Mesothelial cell of epicardium (in vitro differentiated cells): Measurements from ENCODE around the gene ELMOD3. TPM values are rescaled to one million over a fixed set of nuclear protein-coding genes. Genes with fewer than 3 reads are reported as not detected.
"Not testable (repeated sequence)": the region's sequence is repeated elsewhere in the genome, so short reads cannot be mapped to it uniquely, and the experiment has no call there.

Experiments used
- DNase-seq, 2 experiments: peaks; one replicate each; pipeline ENCODE4 v3.0.0; 2021; ENCODE audit warnings: low spot score in 2 of 2; ENCODE audit not compliant: unreplicated experiment in 2 of 2
- H3K27ac Mint-ChIP-seq: 2 replicates; pipeline ENCODE4 v1.8.0; 2021; ENCODE audit warnings: mixed read lengths
- H3K27me3 Mint-ChIP-seq: 2 replicates; pipeline ENCODE4 v1.8.0; 2021; ENCODE audit warnings: low read depth, mixed read lengths
- H3K36me3 Mint-ChIP-seq: 2 replicates; pipeline ENCODE4 v1.8.0; 2021; ENCODE audit warnings: mixed read lengths
- H3K4me1 Mint-ChIP-seq: 2 replicates; pipeline ENCODE4 v1.8.0; 2021; ENCODE audit warnings: mixed read lengths
- H3K4me3 Mint-ChIP-seq: 2 replicates; pipeline ENCODE4 v1.8.0; 2021; ENCODE audit warnings: mild to moderate bottlenecking, moderate library complexity, mixed read lengths
- H3K9me3 Mint-ChIP-seq: 2 replicates; pipeline ENCODE4 v1.8.0; 2021; ENCODE audit warnings: mixed read lengths
- total RNA-seq: library from RNA; stranded (reverse); gene quantifications from 3 replicates; pipeline ENCODE4 v1.2.1, GENCODE V29; 2021
- TF ChIP-seq, protein P1 (sequence below): fragments of 200-600 bp; sonication (generic); IDR thresholded peaks from one replicate; pipeline ENCODE4 v1.5.0; 2021; ENCODE audit warnings: antibody characterized with exemption; ENCODE audit not compliant: unreplicated experiment

Gene ELMOD3
- total RNA-seq, 1 donor from 2014 or later, result 24.5 TPM

DNA sequence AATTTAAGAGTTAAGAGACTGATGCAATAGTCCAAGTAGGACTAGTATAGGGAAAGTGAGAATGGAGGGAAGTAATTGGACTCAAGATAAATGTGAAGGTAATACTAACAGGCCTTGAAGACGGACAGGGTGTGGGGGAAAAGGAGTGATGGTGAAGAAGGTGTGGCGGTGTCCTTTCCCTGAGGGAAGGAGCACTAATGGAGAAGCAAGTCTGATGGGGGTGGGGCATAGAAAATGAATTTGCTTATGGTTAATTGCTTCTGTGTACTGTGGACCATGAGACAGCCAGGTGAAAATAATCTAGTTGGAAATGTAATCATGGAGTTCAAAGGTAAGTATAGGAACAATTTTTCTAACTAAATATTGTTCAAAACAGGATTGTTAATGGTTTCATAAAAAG lies 19.6 kb upstream of the ELMOD3 start:
- no peak overlapping the region for H3K27ac Mint-ChIP-seq
- no peak overlapping the region for H3K4me3 Mint-ChIP-seq
- TF ChIP-seq, protein P1, sequence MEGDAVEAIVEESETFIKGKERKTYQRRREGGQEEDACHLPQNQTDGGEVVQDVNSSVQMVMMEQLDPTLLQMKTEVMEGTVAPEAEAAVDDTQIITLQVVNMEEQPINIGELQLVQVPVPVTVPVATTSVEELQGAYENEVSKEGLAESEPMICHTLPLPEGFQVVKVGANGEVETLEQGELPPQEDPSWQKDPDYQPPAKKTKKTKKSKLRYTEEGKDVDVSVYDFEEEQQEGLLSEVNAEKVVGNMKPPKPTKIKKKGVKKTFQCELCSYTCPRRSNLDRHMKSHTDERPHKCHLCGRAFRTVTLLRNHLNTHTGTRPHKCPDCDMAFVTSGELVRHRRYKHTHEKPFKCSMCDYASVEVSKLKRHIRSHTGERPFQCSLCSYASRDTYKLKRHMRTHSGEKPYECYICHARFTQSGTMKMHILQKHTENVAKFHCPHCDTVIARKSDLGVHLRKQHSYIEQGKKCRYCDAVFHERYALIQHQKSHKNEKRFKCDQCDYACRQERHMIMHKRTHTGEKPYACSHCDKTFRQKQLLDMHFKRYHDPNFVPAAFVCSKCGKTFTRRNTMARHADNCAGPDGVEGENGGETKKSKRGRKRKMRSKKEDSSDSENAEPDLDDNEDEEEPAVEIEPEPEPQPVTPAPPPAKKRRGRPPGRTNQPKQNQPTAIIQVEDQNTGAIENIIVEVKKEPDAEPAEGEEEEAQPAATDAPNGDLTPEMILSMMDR, result no peak
- no peaks in the 10 kb centered on the region for H3K36me3 Mint-ChIP-seq
- no peaks in the 10 kb centered on the region for H3K4me1 Mint-ChIP-seq
- no peak for DNase-seq
- no peaks in the 10 kb centered on the region for H3K9me3 Mint-ChIP-seq
- H3K27me3 Mint-ChIP-seq, result peaks cover 14% of the 10 kb centered on the region

DNA sequence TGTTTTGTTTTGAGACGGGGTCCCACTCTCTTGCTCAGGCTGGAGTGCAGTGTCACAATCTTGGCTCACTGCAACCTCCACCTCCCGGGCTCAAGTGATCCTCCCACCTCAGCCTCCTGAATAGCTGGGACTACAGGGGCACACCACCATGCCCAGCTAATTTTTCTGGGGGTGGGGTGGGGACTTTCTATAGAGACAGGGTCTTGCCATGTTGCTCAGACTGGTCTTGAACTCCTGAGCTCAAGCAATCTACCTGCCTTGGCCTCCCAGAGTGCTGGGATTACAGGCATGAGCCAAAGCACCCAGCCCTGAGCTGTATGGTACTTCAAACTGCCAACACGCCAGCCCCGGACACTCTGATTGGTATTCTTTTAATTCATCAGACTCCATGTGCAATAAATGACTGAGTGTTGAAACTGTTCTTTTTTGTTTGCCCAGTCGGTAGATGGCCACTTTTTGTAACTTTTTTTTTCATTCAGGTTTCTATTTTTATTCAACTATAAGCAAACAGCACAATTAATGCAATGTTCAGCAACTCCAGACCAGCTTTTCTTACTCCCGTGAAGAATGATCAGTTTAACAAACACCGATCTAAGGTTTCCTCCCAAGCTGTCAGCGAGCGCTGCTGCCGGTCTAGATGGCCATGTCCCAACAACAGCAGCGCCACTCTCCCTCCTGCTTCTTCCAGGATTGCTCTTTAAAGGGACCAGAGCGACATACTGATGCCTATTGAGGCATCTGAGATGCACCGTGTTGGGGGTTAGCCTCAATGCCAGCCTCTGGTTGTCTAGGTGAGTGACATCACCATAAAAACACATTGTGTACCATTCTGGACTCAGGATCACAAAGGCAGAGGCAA lies 14.3 kb upstream of the ELMOD3 start:
- TF ChIP-seq, protein P1, result no peak
- Mint-ChIP-seq H3K27ac (no peak overlapping the region), H3K27me3 (peaks cover 14% of the 10 kb centered on the region), H3K4me1 (no peaks in the 10 kb centered on the region), H3K4me3 (no peak overlapping the region), H3K9me3 (no peaks in the 10 kb centered on the region), H3K36me3 (peaks cover 11% of the 10 kb centered on the region)
- no peak for DNase-seq

- H3K9me3 Mint-ChIP-seq, result no peaks in the 10 kb centered on the region
- DNase-seq, result no peak
- H3K27ac Mint-ChIP-seq, result no peak overlapping the region
- no peaks in the 10 kb centered on the region for H3K4me1 Mint-ChIP-seq
- H3K27me3 Mint-ChIP-seq, result peaks cover 14% of the 10 kb centered on the region
- peaks cover 11% of the 10 kb centered on the region for H3K36me3 Mint-ChIP-seq
- TF ChIP-seq, protein P1, result no peak
- no peak overlapping the region for H3K4me3 Mint-ChIP-seq
Observed at GRCh38 chr2:85341269-85342029, 13.1 kb upstream of the ELMOD3 start.

DNA sequence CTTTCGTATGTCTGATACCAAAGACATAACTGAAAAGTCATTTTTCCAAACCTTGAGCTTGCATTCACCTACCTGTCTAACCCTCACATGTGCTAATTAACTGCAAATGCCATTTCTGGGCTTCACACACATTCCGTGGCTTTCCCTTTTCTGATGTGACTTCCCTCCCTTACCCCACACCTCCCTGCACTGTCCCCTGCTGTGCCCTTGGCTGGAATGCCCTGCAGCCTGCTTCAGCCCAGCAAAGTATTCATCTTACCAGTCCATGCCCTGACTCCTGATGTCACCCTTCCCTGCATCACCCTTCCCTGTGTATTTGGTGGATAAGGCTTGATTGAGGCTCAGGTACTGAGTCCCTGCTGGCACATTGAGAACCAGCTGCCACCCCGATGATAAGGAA lies 12.4 kb upstream of the ELMOD3 start:
- H3K4me1 Mint-ChIP-seq, result no peaks in the 10 kb centered on the region
- H3K27me3 Mint-ChIP-seq, result peaks cover 14% of the 10 kb centered on the region
- H3K36me3 Mint-ChIP-seq, result peaks cover 11% of the 10 kb centered on the region
- no peak for DNase-seq
- no peaks in the 10 kb centered on the region for H3K9me3 Mint-ChIP-seq
- TF ChIP-seq, protein P1, result no peak
- no peak overlapping the region for H3K27ac Mint-ChIP-seq
- H3K4me3 Mint-ChIP-seq, result no peak overlapping the region

DNA sequence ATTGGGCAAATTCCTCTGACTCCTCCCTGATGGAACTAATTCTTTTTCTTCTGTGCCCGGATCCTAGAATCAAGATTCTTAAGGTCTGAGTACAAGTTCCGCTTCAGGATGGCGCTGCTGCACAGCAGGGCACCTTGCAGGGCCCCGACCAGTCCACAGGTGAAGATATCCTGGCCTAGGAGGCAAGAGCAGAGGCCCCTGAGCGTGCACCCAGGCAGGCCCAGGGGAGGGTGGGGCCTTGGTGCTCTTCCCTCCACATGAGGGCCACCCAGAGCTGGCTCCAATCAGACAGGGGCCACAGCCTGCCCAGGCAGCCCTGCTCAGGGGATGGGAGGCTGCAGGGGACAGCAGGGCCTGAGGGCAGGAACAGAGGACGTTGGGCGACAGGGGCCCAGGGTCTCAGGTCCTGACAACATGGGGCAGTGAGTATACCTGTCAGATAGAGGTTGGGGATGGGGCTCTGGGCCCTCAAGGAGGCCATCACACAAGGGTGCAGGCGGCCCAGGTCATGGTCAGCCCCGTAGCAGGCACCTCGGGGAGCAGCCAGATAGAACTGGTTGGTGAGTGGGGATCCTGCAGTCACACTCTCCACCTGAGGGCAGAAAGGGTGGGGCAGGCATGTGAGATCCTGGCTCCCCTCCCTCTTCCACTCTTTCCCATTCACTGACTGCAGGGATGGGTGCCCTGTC lies 11.2 kb upstream of the ELMOD3 start:
- not testable (repeated sequence) for H3K27ac Mint-ChIP-seq, DNase-seq, H3K9me3 Mint-ChIP-seq, H3K4me1 Mint-ChIP-seq, H3K4me3 Mint-ChIP-seq, H3K27me3 Mint-ChIP-seq
- peaks cover 15% of the 10 kb centered on the region for H3K36me3 Mint-ChIP-seq
